CD4-positive, alpha-beta T cell treated with Interferon alpha-2 for 1 hour (primary cell): Measurements from ENCODE around the gene ALG14.
"Not testable (repeated sequence)": the region's sequence is repeated elsewhere in the genome, so short reads cannot be mapped to it uniquely, and the experiment has no call there.

Source experiments
- DNase-seq, 2 donors: peaks; one replicate each; pipeline ENCODE4 v3.0.0-alpha.2; 2020 to 2022

ALG14 gene

GRCh38 chr1:94951509-94952208, 121.1 kb downstream of the ALG14 start:
- no peak for DNase-seq

- no peak for DNase-seq
Measured at GRCh38 chr1:94951046-94951445, 121.7 kb downstream of the ALG14 start.

GRCh38 chr1:94949681-94950661, 122.8 kb downstream of the ALG14 start:
- DNase-seq, result no peak

DNA sequence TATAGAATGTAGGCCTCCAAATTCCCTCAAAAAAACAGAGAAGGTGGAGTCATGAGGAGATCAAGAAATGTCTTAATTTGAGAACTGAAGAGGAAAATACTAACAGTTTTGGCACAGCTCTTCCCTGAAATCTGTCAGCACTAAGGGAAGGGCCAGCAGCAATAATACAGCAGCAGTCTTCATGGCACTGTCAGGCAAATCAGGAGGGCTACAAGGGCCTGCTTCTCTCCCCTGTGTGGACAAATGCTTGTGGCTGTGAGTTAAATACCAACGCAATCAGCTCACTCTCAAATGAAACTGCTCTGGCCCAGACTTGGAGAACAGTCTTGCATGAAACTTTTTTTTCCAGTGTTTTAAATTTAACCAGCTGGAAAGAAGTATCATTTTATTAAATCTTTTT, 125.3 kb downstream of the ALG14 start:
- DNase-seq, result no peak

DNA sequence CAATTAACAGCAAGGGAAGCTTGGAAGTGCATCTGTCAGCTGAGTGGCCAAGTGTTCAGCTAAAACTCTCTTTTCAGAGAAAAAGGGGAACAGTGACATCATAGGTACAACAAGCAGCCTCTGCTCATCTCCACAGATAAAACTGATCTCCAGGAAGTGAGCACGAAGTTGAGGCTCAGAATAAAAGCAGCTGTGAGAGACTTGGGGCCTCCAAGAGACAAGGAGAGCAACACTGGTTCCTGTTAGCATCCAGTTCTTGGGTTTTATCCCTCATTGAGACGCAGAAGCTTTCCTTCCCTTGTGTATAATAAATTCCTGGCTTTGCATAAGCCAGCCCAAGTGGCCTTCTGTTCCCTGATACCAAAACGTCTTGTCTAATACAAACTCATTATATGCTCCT, 125.9 kb downstream of the ALG14 start:
- no peak for DNase-seq

GRCh38 chr1:94942171-94943128, 130.3 kb downstream of the ALG14 start:
- DNase-seq, result no peak

DNA sequence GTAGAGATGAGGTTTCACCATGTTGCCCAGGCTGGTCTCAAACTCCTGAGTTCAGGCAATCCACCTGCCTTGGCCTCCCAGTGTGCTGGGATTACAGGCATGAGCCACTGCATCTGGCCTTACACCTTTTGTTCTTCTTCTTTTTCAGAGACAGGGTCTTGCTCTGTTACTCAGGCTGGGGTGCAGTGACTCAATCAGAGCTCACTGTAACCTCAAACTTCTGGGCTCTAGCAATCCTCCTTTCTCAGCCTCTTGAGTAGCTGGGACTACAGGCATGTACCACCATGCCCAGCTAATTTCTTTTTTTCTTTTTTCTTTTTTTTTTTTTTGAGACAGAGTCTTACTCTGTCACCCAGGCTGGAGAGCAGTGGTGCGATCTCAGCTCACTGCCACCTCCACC, 131.3 kb downstream of the ALG14 start:
- not testable (repeated sequence) for DNase-seq

GRCh38 chr1:94940738-94941137, 132.0 kb downstream of the ALG14 start:
- DNase-seq, result no peak

- DNase-seq, result no peak
Measured at GRCh38 chr1:94937820-94938219, 134.9 kb downstream of the ALG14 start.

DNA sequence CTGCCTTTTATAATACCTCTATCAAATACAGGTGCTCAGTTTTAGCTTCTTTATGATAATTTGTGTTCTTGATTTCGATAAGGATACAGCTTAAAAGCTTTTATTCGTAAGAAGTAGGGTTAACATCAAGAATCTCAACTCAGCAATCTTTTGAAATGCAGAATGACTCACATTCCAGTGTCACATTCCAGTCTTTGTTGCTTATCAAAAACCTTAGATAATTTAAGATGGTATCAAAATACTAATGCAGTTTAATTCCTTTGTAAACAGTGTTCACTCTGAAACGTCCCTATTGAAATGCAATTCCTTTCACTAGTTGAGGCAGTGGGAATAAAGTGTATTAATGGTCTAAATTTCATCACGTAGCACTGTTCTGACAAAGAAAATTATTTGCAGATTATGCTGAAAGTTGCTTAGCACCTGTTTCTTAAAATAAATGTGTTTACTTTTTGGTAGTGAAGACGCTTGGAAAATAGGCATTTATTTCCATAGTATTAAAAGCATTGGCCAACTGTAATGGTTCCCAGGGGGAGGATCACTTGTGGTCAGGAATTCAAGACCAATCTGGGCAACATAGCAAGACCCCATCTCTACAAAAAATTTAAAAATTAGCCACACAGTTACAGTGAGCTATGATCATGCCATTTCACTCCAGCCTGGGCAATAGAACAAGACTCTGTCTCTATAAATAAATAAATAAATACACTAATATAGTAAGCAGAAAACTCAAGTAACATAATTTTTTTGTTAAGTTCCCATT, 135.7 kb downstream of the ALG14 start:
- no peak for DNase-seq

- DNase-seq, result no peak
Measured at GRCh38 chr1:94935476-94935875, 137.3 kb downstream of the ALG14 start.

- no peak for DNase-seq
Measured at GRCh38 chr1:94935034-94935433, 137.7 kb downstream of the ALG14 start.

GRCh38 chr1:94934551-94934950, 138.2 kb downstream of the ALG14 start:
- no peak for DNase-seq

DNA sequence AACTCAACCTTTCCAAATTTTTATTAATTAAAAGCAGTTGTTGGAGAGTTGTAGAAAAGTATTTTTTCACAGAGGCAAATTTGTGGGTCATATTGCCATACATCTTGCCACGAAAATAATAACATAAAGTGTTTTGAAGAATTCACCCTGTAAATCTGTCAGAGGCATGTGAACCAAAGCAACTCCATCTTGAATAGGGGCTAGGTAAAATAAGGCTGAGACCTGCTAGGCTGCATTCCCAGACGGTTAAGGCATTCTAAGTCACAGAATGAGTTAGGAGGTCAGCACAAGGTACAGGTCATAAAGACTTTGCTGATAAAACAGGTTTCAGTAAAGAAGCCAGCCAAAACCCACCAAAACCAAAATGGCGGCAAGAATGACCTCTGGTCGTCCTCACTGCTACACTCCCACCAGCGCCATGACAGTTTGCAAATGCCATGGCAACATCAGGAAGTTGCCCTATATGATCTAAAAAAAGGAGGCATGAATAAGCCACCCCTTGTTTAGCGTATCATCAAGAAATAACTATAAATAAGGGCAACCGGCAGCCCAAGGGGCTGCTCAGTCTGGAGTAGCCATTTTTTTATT, 141.4 kb downstream of the ALG14 start:
- no peak for DNase-seq

DNA sequence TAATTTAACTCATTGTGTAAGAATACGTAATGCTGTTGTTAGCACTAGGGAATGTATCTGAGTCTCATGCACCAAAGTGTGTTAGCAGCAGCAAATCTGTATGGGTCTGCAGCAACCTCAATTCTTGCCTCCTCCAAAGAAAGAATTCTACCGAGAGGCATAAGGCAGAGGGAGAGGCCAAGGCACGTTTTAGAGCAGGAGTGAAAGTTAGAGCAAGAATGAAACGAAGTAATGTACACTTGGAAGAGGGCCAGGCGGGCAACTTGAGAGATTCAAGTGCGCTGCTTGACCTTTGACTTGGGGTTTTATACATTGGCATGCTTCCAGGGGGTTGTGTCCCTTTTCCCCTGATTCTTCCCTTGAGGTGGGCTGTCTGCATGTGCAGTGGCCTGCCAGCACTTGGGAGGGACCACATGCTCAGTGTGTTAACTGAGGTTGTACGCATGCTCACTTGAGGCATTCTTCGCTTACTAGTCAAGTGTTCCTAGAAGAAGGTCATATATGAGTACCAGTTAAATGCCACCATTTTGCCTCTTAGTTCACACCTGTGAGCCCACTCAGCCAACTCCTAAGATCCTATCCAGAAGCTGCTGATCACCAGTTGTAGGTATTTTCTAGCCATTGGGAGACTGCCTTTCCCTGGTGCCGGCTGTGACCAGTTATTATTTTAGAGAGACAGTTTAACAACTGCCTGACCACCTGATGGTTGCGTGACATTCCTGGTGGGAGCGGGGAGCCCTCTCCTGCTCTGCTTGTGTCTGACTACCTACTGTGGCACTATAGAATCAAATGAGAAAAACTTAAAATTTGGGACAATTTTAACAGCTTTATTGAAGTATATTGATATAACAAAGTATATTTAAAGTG, 143.2 kb downstream of the ALG14 start:
- no peak for DNase-seq

DNA sequence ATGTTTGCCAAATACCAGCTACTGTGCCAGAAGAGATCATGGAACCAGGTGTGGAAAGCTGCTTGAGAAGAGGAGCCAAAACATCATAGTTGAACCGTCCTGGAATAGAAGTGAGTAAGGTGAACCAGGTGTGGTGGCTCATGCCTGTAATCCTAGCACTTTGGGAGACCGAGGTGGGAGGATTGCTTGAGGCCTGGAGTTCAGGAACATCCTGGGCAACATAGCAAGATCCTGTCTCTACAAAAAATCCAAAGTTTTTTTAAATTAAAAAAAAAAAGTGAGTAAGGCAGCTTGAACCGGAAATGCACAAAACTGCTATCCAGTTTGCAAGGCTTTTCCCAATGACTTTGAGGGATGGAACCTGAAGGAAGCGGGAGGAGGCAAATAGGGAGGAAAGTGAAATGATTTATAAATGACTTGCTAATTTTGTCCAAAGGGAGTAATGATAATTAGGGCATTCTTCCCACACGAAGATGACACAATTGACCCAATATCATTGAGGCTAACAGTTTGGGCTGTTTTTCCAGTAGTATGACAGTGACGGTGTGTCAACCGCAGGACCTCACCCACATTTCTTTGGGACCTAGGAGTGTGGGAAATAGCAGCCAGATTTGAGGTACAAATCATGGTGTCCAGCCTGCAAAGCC, 144.3 kb downstream of the ALG14 start:
- DNase-seq, result no peak

GRCh38 chr1:94927405-94928175, 145.2 kb downstream of the ALG14 start:
- no peak for DNase-seq

- DNase-seq, result peak; percentile 69 to 76
Measured at GRCh38 chr1:94926915-94927404, 145.8 kb downstream of the ALG14 start, which contains the start of gene CNN3. CNN3 (minus strand) TSS chr1:94927110; CDS start chr1:94926894, 216 bp downstream.
